Ammon's horn (tissue), 1 donor: ENCODE data around the gene LRRC25.
A peak's percentile ranks its signal among the peaks of the same experiment; 100 is the strongest.
"Not testable (repeated sequence)": the region's sequence is repeated elsewhere in the genome, so short reads cannot be mapped to it uniquely, and the experiment has no call there.

ENCODE experiments used
- DNase-seq: peaks from one replicate; pipeline ENCODE4 v3.0.0-alpha.2; 2016; ENCODE audit warnings: low spot score

LRRC25 gene

GRCh38 chr19:18379803-18380747 lies 17.3 kb downstream of the LRRC25 start:
- no peak for DNase-seq

GRCh38 chr19:18377026-18377425 lies 20.4 kb downstream of the LRRC25 start:
- no peak for DNase-seq

GRCh38 chr19:18373892-18374629 lies 23.4 kb downstream of the LRRC25 start:
- peak; percentile 83 for DNase-seq

GRCh38 chr19:18373407-18373891 lies 24.0 kb downstream of the LRRC25 start:
- no peak for DNase-seq

- no peak for DNase-seq
Observed at GRCh38 chr19:18368504-18369222, 28.8 kb downstream of the LRRC25 start.

- DNase-seq: no peak
Observed at GRCh38 chr19:18366021-18366435, 31.4 kb downstream of the LRRC25 start.

GRCh38 chr19:18364826-18365528 lies 32.4 kb downstream of the LRRC25 start:
- DNase-seq: peak; percentile 69

GRCh38 chr19:18364277-18364825 lies 33.1 kb downstream of the LRRC25 start:
- DNase-seq: not testable (repeated sequence)

- DNase-seq: no peak
Observed at GRCh38 chr19:18363787-18364186, 33.6 kb downstream of the LRRC25 start.

GRCh38 chr19:18362934-18363542 lies 34.4 kb downstream of the LRRC25 start:
- DNase-seq: no peak

- no peak for DNase-seq
Observed at GRCh38 chr19:18361646-18362045, 35.8 kb downstream of the LRRC25 start.

- no peak for DNase-seq
Observed at GRCh38 chr19:18357041-18357440, 40.4 kb downstream of the LRRC25 start.

- DNase-seq: not testable (repeated sequence)
Observed at GRCh38 chr19:18354743-18355142, 42.7 kb downstream of the LRRC25 start.

- no peak for DNase-seq
Observed at GRCh38 chr19:18353378-18354005, 43.9 kb downstream of the LRRC25 start.

- DNase-seq: no peak
Observed at GRCh38 chr19:18351544-18351943, 45.9 kb downstream of the LRRC25 start.

- no peak for DNase-seq
Observed at GRCh38 chr19:18350490-18350889, 46.9 kb downstream of the LRRC25 start.

- no peak for DNase-seq
Observed at GRCh38 chr19:18349524-18350128, 47.8 kb downstream of the LRRC25 start.

- not testable (repeated sequence) for DNase-seq
Observed at GRCh38 chr19:18348818-18349339, 48.5 kb downstream of the LRRC25 start.

GRCh38 chr19:18348171-18348570 lies 49.3 kb downstream of the LRRC25 start:
- no peak for DNase-seq

GRCh38 chr19:18346091-18346490 lies 51.3 kb downstream of the LRRC25 start:
- DNase-seq: no peak
